Measurements from ENCODE around the gene CNOT4. TPM values are rescaled to one million over a fixed set of nuclear protein-coding genes. Genes with fewer than 3 reads are reported as not detected.
"Not testable (repeated sequence)": the region's sequence is repeated elsewhere in the genome, so short reads cannot be mapped to it uniquely, and the experiment has no call there.

CNOT4 gene
- total RNA-seq, 1 donor from 2014 or later = 32.1 TPM

DNA sequence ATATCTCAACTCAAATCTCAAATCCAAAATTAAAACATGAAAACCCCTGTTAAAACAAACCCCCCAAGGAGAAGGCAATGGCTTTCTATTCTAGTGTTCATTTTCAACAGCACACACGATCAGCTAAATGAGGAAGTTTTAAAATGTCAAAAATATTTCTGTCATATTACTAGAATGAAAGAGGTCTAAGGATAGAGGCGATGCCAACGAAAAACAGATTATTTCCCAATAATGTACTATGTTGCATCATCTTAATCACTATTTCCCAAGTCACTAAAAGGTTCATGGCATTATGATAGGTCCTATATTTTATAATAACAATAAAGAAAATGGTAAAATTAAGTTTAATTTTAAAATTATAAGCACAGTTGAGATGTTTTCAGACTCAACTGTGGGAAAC, 10.1 kb downstream of the CNOT4 start:
- H3K4me3 Mint-ChIP-seq = no peak overlapping the region
- H3K36me3 Mint-ChIP-seq = no peaks in the 10 kb centered on the region
- no peak overlapping the region for H3K27ac Mint-ChIP-seq
- H3K27me3 Mint-ChIP-seq = no peaks in the 10 kb centered on the region
- peaks cover 14% of the 10 kb centered on the region for H3K4me1 Mint-ChIP-seq (ENCODE audit: unreplicated experiment)
- H3K9me3 Mint-ChIP-seq = no peaks in the 10 kb centered on the region
- DNase-seq (ENCODE audit: extremely low spot score, unreplicated experiment) = no peak
- TF ChIP-seq, protein P1, sequence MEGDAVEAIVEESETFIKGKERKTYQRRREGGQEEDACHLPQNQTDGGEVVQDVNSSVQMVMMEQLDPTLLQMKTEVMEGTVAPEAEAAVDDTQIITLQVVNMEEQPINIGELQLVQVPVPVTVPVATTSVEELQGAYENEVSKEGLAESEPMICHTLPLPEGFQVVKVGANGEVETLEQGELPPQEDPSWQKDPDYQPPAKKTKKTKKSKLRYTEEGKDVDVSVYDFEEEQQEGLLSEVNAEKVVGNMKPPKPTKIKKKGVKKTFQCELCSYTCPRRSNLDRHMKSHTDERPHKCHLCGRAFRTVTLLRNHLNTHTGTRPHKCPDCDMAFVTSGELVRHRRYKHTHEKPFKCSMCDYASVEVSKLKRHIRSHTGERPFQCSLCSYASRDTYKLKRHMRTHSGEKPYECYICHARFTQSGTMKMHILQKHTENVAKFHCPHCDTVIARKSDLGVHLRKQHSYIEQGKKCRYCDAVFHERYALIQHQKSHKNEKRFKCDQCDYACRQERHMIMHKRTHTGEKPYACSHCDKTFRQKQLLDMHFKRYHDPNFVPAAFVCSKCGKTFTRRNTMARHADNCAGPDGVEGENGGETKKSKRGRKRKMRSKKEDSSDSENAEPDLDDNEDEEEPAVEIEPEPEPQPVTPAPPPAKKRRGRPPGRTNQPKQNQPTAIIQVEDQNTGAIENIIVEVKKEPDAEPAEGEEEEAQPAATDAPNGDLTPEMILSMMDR (conservative IDR thresholded peaks at IDR 0.05) = no peak

DNA sequence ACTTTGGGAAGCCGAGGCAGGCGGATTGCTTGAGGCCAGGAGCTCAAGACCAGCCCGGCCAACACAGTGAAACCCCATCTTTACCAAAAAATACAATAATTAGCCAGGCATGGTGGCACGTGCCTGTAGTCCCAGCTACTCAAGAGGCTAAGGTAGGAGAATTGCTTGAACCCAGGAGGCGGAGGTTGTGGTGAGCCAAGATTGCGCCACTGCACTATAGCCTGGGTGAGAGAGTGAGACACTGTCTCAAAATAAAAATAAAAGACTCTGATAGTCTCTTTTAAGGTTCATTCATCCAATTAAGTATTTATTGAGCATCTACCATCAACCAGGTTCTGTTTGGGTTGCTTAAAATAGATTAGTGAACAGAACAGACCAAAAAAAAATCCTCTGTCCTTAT, 12.7 kb downstream of the CNOT4 start:
- H3K9me3 Mint-ChIP-seq; H3K4me3 Mint-ChIP-seq; H3K27ac Mint-ChIP-seq; H3K36me3 Mint-ChIP-seq; DNase-seq (ENCODE audit: extremely low spot score, unreplicated experiment); H3K27me3 Mint-ChIP-seq: not testable (repeated sequence)
- peaks cover 14% of the 10 kb centered on the region for H3K4me1 Mint-ChIP-seq (ENCODE audit: unreplicated experiment)

DNA sequence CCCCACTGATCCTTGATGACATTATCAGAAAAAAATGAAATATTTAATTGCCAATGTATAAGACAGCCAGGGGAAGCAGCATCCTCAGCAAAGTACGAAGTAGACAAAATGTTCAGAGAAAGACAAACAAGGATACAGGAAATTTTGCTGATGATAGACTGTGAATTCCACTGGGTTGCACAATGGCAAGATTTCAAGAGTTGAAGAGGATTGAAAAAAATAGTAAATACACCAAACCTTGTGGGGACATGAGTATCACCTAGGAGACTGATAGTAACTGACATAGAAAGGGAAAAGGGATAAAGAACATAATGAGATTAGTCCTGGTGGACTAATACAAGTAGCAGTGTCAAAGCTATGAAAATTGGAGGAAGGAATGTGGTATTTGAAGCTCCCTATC, 16.5 kb downstream of the CNOT4 start:
- DNase-seq (ENCODE audit: extremely low spot score, unreplicated experiment) = no peak
- TF ChIP-seq, protein P1 (conservative IDR thresholded peaks at IDR 0.05) = no peak
- Mint-ChIP-seq H3K36me3 (no peaks in the 10 kb centered on the region), H3K9me3 (no peaks in the 10 kb centered on the region), H3K4me3 (no peak overlapping the region), H3K27ac (no peak overlapping the region), H3K4me1 (ENCODE audit: unreplicated experiment) (peaks cover 6% of the 10 kb centered on the region), H3K27me3 (no peaks in the 10 kb centered on the region)

DNA sequence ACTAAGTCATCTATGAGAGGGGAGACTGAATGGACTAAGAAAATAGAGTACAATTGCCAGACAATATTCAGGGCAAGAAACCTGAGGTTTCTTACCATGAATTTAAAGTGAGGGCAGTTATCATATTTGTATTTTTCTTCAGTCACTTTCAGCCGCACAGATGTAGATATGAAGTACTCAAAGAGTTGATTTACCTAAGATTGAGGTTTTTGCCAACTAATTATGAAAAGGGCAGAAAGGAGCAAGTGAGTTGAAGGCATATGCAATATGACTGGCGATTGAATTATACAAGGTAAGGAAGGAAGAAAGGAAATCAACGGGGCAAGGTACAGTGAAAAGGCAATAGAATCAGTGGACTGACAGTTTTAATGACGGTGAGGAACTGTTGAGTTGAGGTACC, 17.8 kb downstream of the CNOT4 start:
- H3K4me1 Mint-ChIP-seq (ENCODE audit: unreplicated experiment) = no peaks in the 10 kb centered on the region
- H3K27ac Mint-ChIP-seq = no peak overlapping the region
- no peaks in the 10 kb centered on the region for H3K9me3 Mint-ChIP-seq
- H3K36me3 Mint-ChIP-seq = no peaks in the 10 kb centered on the region
- H3K27me3 Mint-ChIP-seq = no peaks in the 10 kb centered on the region
- TF ChIP-seq, protein P1 (conservative IDR thresholded peaks at IDR 0.05) = no peak
- no peak for DNase-seq (ENCODE audit: extremely low spot score, unreplicated experiment)
- H3K4me3 Mint-ChIP-seq = no peak overlapping the region

DNA sequence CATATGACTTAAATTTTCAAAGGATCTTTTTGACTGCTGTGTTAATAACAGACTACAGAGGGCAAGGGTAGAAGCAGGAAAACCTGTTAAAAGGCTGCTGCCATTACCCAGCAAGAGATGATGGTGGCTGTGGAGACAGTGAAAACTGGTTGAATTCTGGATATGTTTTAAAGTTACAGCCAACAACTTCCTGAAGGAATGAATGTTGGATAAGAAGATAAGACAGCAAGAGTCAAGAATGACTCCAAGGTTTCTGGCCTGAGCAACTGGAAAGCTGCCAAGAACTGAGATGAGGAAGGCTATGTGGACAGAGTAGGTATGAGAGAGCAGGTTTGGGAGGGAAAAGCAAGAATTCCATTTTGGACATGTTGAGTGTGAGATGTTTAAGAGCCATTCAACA, 19.1 kb downstream of the CNOT4 start:
- H3K4me3 Mint-ChIP-seq = no peak overlapping the region
- no peak overlapping the region for H3K27ac Mint-ChIP-seq
- no peak for DNase-seq (ENCODE audit: extremely low spot score, unreplicated experiment)

DNA sequence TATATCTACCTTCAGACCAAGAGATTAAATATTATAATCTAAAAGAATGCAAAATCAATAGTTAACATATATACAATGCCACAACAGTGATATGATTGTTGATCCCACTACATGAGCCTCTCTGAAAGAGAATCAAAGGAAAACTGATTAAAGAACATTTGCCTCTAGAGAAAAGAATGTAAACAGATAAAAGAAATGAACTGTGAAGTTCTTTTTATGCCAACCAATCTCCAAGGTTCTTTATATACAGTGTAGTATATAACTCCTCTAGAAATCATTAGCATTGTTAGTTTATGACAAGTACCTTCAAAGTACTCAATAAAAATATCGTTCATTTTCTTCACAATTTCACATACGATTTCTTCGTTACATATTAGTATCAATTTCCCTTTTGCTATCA, 20.1 kb downstream of the CNOT4 start:
- Mint-ChIP-seq H3K4me3 (no peak overlapping the region), H3K4me1 (ENCODE audit: unreplicated experiment) (no peaks in the 10 kb centered on the region), H3K36me3 (no peaks in the 10 kb centered on the region), H3K27me3 (no peaks in the 10 kb centered on the region), H3K9me3 (no peaks in the 10 kb centered on the region), H3K27ac (no peak overlapping the region)
- DNase-seq (ENCODE audit: extremely low spot score, unreplicated experiment) = no peak
- TF ChIP-seq, protein P1 (conservative IDR thresholded peaks at IDR 0.05) = no peak

More for the DNA sequence above, 19.1 kb downstream of the CNOT4 start:
- no peaks in the 10 kb centered on the region for H3K4me1 Mint-ChIP-seq (ENCODE audit: unreplicated experiment)
- TF ChIP-seq, protein P1 (conservative IDR thresholded peaks at IDR 0.05) = no peak
- no peaks in the 10 kb centered on the region for H3K36me3 Mint-ChIP-seq
- H3K27me3 Mint-ChIP-seq = no peaks in the 10 kb centered on the region
- H3K9me3 Mint-ChIP-seq = no peaks in the 10 kb centered on the region

All from type B pancreatic cell (in vitro differentiated cells).